ENCODE measurements around the gene SAPCD2. TPM values are rescaled to one million over a fixed set of nuclear protein-coding genes. Genes with fewer than 3 reads are reported as not detected.

SAPCD2 gene
- total and polyA plus RNA-seq, 9 of the 15 experiments (the other 6 are each of a cell fraction or from before 2014, with no cell fraction given), result 3.4 to 91.8 (median 18.8) TPM

GRCh38 chr9:137080260-137081122 is 10.1 kb upstream of the SAPCD2 start (continued):
- TF ChIP-seq DACH1 (IDR thresholded peaks at IDR 0.05; ENCODE audit: partially characterized antibody) (no peak), ZNF239 (CRISPR knock-in tag; IDR thresholded peaks at IDR 0.05) (no peak), NFYB (IDR thresholded peaks at IDR 0.05; ENCODE audit: extremely low read depth, insufficient read length) (no peak), POLR2AphosphoS2 (IDR thresholded peaks at IDR 0.05; ENCODE audit: low read length) (no peak), RFX7 (CRISPR knock-in tag; IDR thresholded peaks at IDR 0.05) (no peak), RAD21 (CRISPR knock-in tag; conservative IDR thresholded peaks at IDR 0.05 in 1 of 2, IDR thresholded peaks at IDR 0.05 in 1 of 2) (no peak)

GRCh38 chr9:137079401-137079787 is 9.0 kb upstream of the SAPCD2 start:
- no peak overlapping the region for H2AFZ ChIP-seq (ENCODE audit: low read depth, low read length)
- H3K79me2 ChIP-seq (ENCODE audit: control insufficient read depth, insufficient read depth, low read length), result no peaks in the 10 kb centered on the region; the same call in 2 of the 3 replicates
- H3K9ac ChIP-seq (ENCODE audit: insufficient read depth in 1 of 2, low read depth in 2 of 2, low read length in 2 of 2), result peak overlapping the region in 1 of 2 experiments; percentile 37; a peak in 1 of 4 replicates
- FAIRE-seq (no peak), DNase-seq (ENCODE audit: extremely low read depth in 1 of 4, low spot score in 3 of 4) (no peak), ATAC-seq (no peak)
- H3K27me3 ChIP-seq (ENCODE audit: control insufficient read depth in 2 of 2, insufficient read depth in 2 of 2, low read length in 2 of 2), result no peaks in the 10 kb centered on the region
- TF ChIP-seq STAG1 (CRISPR knock-in tag; IDR thresholded peaks at IDR 0.05; ENCODE audit: borderline replicate concordance) (0 out of 2 replicates have a peak, but pooled peaks have one; percentile 16), CCNT2 (IDR thresholded peaks at IDR 0.05; ENCODE audit: borderline replicate concordance, extremely low read depth, insufficient read length, low read depth, low read length) (no peak), FOXM1 (IDR thresholded peaks at IDR 0.05; ENCODE audit: low read depth) (no peak), FOXM1 (CRISPR knock-in tag; IDR thresholded peaks at IDR 0.05; ENCODE audit: low read depth) (no peak)
- no peaks in the 10 kb centered on the region for H4K20me1 ChIP-seq (replicated peaks; ENCODE audit: control insufficient read depth, insufficient read depth, low read length)
- WGBS (ENCODE audit: insufficient coverage, low coverage, missing lambda C conversion rate), result 79% methylated on average over 13 of the region's 13 CpGs
- H3K4me2 ChIP-seq (ENCODE audit: insufficient read depth, low read length), result no peak overlapping the region
- in situ Hi-C loops (cut with MboI), result no loop called here
- POLR2A ChIA-PET, result interaction anchor here (0.6 to 1.0 kb wide), 2 partner anchors 9 to 50 kb away, joined by 3 read pairs; partner anchors contain the start of gene SAPCD2
- H3K4me1 ChIP-seq (replicated peaks in 1 of 2; ENCODE audit: control insufficient read depth in 2 of 2, insufficient read depth in 2 of 2, low read length in 2 of 2), result peaks cover 23 to 77% of the 10 kb centered on the region in 2 experiments
- CTCF ChIA-PET (ENCODE audit: low intra/inter-chr PET ratio), result no interaction called here
- intact Hi-C loops (cut with micrococcal nuclease), result no loop called here
- no peaks in the 10 kb centered on the region for H3K9me1 ChIP-seq (ENCODE audit: control insufficient read depth, insufficient read depth, low read length)
- no peak overlapping the region for H3K27ac ChIP-seq (ENCODE audit: extremely low read depth, low read depth, low read length)
- BruUV-seq (replicated peaks), result no TSS peak
- no peaks in the 10 kb centered on the region for H3K9me3 ChIP-seq (replicated peaks; ENCODE audit: control insufficient read depth, insufficient read depth, low read depth, low read length)
- peaks cover 10% of the 10 kb centered on the region; the same call in 1 of the 3 replicates for H3K36me3 ChIP-seq (ENCODE audit: control insufficient read depth, insufficient read depth, low read length)
- H3K4me3 ChIP-seq, result no peak overlapping the region

Measured in K562 (cell line).